CD1c-positive myeloid dendritic cell (primary cell): ENCODE results near the gene CDC34.

Experiments used
- DNase-seq: peaks from one replicate; pipeline ENCODE4 v3.0.0-alpha.2; 2016; ENCODE audit errors: extremely low spot score

The CDC34 gene

DNA sequence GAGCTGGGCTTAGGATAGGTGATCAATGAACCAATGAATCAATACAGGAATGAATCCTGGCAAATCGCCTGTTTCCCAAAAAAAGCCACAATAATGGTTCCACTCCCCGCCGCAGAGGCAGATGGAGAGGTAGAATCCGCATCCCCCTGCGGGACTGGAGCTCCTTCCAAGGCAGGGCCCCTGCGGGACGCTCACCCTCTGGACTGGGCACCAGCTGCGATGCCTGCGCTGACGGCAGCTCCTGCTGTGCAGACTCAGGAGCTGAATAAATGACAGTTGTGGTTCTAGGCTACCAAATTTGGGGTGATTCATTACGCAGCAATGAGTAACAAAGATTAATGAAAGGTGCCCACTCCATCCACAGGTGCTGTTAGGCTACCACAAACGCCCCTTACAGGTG lies 8.8 kb upstream of the CDC34 start:
- DNase-seq: no peak

DNA sequence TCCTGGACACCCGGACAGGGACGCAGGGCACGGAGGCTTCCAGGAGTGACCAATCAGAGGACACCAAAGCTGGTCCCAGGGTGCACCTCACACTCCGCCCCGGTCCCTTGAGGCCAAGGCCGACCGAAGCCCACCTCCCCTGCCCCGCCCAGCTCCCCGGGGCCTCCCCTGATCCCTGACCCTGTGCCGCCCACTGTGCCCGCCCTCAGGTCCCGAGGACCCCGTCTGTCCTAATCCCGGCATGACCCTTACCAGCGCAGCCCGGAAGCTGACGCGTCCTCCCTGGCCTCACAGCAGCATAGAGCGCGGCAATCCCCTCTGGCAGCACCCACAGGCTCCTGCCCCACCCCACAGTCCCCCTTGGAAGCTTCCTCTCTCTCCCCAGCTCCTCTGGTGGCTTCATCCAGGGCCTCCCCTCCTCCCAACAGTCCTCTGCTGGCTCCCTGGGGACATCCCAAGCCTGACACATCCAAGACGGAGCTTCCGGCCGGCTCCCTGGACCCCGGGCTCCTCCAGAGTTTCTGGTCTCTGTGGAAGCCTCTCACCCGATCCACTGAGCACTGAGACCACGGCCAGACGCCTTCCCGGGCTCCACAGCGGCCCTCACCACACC lies 7.4 kb upstream of the CDC34 start:
- no peak for DNase-seq

DNA sequence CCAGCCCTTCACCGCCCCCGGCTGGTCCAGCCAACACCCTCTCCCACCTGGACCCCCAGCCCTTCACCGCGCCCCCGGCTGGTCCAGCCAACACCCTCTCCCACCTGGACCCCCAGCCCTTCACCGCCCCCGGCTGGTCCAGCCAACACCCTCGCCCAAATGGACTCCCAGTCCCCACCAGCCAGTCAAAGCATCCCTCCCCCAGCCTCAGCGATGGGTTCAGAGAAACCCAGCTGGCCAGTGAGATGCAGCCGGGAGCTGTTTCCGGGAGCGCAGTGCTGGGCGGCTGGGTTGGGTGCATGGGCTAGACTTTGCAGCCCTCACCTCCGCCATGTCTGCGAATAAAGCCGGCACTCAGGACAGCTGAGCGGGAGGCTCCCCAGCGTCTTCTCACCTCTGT lies 6.5 kb upstream of the CDC34 start:
- no peak for DNase-seq

DNA sequence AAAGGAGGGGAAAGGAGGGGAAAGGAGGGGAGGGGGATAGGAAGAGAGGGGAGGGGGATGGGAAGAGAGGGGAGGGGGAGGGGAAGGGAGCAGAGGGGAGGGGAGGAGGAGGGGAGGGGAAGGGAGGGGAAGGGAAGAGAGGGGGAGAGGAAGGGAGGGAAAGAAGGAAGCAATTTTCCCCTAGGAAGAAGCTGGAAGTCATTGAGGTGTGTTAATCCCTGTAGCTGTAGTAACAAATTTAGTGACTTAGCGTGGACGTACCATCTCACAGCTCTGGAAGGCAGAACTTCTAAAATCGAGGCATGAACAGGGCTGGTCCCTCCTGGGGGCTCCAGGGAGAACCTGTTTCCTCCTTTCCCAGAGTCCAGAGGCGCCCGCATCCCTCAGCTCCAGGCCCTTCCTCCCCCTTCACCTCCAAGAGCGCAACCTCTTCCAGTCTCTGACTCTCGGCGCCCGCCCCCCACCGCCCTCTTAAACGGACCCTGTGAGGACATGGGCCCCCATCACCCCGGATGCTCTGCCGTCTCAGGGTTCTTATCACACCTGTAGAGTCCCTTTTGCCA lies 5.6 kb upstream of the CDC34 start:
- DNase-seq: no peak

DNA sequence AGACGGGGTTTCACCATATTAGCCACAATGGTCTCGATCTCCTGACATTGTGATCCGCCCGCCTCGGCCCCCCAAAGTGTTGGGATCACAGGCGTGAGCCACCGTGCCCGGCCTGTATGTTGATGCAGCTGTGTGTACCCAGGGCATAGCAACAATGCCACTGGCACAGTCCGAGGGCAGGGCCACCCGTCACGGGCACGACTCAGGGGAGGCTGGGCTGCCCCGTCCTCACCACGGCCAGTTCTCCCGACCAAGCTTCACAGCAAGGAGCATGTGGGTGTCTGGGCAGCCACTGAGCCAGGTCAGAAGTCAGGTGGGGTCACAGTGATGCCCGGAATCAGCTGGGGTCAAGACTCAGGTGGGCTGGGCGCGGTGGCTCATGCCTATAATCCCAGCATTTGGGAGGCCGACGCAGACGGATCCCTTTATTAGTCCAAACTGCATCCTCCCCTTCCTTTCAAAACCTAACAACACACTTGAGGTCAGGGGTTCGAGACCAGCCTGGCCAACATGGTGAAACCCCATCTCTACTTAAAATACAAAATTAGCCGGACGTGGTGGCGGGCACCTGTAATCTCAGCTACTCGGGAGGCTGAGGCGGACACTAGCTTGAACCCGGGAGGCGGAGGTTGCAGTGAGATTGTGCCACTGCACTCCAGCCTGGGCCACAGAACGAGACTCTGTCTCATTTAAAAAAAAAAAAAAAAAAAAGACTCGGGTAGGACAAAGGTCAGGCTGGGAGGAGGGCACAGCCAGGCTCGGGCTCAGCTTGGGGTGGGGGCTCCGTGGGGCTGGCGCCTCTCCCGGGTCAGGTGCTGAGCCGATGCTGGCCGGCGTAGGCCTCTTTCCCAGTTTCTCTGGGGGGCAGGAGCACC lies 1.2 kb upstream of the CDC34 start:
- no peak for DNase-seq

DNA sequence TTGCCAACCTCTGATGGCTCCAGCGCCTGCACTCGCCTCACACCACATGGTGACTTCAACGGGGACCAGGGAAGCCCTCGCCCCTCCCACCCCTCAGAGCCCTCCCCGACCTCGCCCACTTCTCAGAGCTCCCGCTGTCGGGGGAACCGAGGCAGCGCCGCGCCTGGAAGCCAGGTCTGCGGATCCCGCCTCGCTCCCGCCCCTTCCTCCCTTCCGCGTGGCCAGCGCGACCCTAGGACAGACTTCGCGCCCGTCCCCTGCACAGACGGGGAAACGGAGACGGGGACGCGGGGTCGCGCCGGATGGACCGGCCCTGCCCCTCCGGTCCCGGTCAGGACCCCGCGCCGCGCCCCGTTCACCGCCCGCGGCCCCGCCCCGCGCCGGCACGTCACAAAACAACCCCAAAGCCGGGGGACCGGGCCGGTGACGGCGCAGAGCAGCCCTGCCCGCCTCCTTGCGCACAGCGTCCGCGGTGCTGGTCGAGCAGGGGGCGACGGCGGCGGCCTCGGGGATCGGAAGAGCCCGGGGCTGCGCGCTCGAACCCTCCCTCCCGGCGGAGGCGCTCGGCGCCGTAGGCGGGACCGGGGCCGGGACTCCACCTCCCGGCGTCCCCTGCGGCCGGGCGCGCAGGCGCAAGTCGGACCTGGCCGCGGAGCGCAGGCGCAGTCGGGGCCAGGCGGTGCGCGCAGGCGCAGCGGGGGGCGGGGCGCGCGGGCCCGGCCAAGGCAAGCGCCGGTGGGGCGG lies 379 bp upstream of the CDC34 start:
- DNase-seq: peak; percentile 95

DNA sequence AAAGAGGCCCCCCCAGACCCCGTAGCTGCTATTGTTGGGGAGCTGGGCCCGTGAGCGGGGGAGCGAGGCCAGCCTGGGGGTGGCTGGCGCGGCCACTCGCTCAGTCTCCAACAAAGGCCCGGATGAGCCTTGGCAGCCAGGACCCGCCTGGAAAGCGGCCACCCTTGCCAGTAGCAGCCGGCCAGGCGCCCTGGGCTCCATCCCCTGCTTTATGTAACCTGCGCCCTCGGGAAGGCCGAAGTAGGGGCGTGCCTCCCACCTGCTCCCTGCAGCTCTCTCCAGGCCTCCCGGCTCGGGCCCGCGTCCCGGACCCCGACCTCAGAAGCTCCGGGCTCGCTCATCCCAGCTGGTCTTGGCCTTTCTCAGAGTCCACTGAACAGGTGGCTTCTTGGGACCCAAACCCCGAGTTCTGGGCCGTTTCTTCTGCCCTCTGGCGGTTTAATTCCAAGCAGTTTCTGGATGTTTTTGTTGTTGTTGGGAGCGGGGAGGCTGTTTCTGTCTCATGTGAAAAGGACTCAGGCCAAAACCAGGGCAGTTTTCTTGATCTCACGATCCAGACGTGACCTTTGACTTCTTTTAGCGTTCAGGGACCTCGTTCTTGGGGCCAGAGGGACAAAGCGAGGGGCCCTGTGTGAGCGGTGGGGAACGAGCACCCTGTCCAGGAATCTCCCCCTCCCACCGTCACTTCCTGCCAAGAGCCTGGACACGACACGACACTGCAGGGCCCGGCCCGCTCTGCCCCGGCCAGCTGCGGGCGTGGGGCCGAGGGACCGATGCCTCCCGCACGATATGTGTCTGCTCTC lies 1.2 kb downstream of the CDC34 start:
- peak; percentile 68 for DNase-seq

DNA sequence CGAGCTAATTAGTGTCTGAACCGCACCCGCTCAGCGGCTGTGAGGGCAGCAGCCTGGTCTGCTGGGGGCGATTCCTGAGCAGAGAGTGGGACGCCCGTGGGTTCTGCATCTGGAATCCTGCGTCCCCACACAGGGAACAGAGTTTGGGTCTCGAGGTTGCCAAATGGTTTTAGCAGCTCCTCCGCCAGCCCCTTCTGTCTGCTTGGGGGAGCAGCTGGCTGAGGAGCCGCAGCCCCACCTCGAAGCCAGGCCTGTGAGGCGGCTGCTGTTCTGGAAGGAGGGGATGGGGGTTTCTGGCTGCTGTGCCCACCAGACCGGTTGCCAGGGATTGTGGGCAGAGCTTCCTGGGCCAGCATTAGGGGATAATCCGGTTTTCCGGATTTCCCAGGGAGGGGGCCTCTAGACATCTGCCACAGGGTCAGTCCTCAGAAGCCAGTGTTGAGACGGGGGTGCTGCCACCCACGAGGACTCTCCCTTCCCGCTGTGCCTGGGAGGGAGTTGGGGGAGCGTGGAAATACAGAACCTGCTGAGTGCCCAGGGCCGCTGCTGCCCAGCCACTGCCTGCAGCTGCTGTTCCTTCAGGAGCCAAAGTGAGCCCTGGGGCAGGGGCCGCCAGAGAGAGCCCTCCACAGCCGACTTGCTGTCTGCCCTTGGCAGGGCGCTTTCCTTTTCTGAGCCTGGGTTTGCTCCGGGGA lies 2.0 kb downstream of the CDC34 start:
- no peak for DNase-seq

DNA sequence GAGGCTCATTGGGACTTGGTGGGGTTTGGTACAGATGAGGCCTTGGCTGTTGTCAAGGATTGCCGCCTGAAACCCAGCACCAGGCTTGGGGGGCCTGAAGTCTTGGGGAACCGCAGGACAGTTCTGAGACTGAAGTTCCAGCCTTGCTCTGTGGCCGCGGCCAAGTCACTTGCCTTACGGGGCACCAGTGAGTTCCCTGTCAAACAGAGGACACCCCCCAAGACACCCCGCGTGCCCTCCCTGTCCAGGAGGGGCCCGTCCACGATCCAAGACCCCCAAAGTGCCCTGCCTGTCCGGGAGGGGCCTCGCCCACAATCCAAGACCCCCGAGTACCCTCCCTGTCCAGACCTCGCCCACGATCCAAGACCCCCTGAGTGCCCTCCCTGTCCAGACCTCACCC lies 2.5 kb downstream of the CDC34 start:
- no peak for DNase-seq

DNA sequence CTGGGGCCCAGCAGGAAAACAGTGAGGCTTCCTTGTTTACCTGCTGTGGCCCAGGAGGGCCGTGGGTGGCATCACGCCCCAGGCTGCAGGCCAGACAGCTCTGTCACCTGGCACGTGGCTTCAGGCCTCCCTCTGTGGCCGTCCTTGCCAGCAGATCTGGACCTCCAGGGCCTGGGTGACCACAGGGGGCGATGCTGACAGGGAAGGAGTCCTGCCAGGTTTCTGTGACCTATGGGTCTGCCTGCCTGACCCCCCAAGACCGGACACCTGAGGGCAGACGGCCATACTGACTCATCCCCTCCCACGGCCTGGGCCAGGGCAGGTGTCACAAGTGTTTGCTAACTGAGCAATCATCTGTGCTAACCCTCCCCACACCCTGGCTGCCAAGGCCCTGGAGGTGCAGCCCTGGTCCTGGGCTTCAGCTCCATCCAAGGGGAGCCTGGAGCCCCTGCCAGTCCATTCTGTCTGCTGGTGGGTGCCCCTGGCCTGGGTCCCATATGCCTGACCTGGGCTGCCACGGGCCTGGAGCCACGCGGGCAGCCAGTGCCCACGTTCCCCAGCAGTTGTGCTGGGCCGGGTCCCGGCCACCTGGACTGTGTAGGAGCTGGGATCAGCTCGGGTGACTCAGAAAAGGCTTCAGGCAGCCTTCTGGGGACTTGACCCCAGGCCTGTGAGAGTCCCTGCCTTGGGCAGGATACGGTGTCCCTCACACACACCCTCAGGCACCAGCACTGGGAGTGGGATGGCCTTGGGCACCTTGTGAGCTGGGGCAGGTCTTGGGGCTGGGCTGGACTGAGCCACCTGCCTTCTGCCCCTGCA lies 3.7 kb downstream of the CDC34 start:
- DNase-seq: no peak

DNA sequence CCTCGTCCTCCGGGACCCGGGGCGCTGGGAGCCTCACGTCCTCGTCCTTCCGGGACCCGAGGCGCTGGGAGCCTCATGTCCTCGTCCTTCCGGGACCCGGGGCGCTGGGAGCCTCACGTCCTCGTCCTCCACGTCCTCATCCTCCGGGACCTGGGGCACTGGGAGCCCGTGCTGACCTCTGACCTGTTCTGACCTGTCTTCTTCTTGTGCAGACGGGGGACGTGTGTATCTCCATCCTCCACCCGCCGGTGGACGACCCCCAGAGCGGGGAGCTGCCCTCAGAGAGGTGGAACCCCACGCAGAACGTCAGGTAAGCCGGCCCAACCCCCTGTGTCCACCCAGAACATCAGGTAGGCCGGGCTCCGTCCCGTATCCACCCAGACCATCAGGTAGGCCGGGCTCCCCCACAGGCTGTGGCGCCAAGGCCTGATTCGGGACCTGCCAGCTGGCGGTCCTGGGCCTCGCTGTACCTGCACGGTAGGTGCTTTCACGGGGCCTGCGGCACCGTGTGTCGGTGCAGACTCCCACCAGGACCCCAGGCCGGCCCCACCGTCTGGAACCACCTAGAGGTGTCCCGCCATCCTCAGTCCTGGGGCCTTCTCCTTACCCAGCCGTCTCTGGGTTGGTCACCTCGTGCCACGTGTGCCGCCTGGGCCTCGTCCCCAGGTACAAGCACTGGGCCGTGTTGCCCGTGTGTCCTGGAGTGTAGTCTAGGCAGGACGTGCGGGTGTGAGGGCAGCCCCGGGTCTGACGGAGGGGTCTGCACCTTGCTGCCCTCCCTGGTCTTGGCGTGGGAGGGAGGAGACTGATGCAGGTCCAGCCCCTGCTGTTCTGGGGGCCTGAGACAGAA lies 4.7 kb downstream of the CDC34 start:
- DNase-seq: no peak

DNA sequence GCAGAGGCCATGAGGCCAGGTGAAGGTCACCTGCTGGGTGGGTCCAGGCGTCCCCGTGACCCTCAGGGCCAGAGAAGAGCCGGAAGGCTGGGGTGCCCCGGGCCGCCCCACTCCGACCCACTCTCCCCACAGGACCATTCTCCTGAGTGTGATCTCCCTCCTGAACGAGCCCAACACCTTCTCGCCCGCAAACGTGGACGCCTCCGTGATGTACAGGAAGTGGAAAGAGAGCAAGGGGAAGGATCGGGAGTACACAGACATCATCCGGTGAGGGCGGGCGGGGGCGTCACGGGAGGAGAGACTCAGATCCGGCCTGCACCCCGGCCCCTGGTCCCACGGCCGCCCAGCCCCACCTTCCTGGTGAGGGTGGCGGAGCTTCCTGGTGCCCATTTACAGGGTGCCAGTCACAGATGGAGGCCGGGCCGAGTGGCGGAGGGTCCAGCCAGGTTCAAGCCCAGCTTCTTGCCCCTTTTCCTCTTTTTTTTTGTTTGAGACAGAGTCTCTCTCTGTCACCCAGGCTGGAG lies 5.4 kb downstream of the CDC34 start:
- DNase-seq: no peak

DNA sequence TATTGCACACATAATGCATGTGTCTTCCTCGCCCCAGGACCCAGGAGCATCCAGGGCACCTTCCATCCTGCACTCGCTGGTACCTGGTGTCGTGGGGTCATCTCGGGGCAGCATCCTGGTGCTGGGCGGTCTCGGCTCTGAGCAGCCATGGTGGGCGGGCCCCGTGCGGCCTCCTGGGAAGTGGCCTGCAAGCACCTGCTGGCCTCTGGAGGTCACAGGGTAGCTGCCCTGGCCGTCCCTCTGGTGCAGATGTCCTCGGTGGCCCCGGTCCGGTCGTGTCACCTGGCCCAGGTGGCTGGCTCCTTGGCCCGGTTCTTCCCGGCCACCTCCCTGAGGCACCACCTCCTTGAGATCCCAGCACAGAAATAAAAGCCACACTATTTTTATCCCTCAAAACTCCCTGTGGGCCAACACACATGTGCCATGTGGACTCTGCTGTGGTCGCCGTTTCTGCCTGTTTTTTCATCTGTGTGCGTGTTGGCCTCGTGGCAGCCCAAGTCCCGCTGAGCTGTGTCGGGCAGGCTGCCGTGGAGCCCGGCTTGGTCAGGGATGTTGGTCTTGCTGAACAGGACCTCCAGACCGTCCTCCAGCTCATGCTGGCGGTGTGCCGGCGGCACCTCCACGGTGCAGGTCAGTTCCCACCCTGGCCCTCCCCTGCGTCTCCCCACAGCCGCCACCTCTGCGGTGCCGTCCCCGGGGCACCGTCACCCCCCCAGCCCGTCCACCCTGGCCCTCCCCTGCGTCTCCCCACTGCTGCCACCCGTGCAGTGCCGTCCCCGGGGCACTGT lies 7.3 kb downstream of the CDC34 start:
- DNase-seq: no peak

DNA sequence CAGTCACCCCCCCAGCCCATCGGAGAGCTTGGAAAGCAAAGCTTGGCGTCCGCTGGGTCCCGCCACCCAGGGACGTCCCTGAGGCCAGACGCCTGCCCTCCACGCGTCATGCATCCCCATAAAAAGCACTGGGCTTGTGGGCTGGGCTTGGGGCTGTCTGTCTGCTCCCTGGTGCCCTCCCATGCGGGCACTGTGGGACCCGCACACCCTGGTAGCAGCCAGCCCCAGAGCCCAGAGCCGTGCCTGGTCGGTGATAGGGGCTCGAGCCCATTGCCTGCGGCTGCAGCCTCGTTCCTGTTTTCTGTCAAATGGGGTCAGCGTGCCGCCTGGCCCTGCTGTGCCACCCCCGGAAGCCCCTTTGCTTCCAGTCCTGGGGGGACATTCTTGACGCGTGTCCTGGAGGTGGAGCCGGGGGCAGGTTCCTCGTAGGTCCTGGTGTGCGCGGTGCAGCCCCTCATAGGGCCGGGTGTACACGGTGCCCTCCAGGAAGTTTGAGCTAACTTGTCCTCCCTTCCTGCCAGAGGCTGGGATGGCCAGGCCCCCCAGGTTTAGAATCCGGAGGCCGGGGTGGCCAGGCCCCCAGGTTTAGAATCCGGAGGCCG lies 8.0 kb downstream of the CDC34 start:
- no peak for DNase-seq

DNA sequence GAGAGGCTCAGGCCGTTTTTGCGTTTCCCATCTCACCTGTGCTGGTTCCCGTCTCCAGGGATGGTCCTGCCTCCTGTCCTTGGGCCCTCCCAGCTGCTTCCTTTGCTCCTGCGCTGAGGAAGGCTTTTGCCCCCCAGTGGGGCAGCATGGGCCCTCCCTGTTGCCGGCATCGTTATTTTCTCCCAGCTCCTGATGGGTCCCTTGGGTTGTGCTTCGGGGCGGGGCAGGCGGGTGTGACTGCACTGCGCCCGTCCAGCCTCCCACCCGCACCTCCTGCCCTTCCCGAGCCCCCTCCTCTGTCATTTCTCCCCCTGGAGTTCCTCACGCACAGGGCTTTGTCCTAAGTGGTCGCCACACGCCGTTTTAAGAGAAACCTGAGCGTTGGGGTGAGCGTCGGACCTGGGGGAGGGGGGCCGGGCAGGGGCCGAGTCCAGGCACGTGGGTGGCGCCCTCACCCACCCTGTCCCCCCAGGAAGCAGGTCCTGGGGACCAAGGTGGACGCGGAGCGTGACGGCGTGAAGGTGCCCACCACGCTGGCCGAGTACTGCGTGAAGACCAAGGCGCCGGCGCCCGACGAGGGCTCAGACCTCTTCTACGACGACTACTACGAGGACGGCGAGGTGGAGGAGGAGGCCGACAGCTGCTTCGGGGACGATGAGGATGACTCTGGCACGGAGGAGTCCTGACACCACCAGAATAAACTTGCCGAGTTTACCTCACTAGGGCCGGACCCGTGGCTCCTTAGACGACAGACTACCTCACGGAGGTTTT lies 9.5 kb downstream of the CDC34 start:
- no peak for DNase-seq

DNA sequence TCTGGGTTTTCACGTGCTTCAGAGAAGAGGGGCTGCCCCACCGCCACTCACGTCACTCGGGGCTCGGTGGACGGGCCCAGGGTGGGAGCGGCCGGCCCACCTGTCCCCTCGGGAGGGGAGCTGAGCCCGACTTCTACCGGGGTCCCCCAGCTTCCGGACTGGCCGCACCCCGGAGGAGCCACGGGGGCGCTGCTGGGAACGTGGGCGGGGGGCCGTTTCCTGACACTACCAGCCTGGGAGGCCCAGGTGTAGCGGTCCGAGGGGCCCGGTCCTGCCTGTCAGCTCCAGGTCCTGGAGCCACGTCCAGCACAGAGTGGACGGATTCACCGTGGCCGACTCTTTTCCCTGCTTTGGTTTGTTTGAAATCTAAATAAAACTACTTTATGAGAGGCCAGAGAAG lies 10.1 kb downstream of the CDC34 start:
- DNase-seq: no peak
